H4 (cell line): Measurements from ENCODE around the gene ANGPTL7. TPM values are rescaled to one million over a fixed set of nuclear protein-coding genes. Genes with fewer than 3 reads are reported as not detected.
"Not testable (repeated sequence)": the region's sequence is repeated elsewhere in the genome, so short reads cannot be mapped to it uniquely, and the experiment has no call there.

Experiments used
- DNase-seq: peaks from one replicate; pipeline ENCODE4 v3.0.0-alpha.2; 2015; ENCODE audit warnings: low spot score
- total RNA-seq: library from RNA; depleted of rRNA; stranded (reverse); fragments of >200 nt; shearing (Covaris generic); gene quantifications from 2 replicates; pipeline ENCODE4 v1.2.3, GENCODE V29; 2014

ANGPTL7 gene
- total RNA-seq, 1 experiment from 2014 or later = not detected

GRCh38 chr1:11169202-11169601, 20.0 kb upstream of the ANGPTL7 start:
- DNase-seq = no peak

- no peak for DNase-seq
Measured at GRCh38 chr1:11170102-11170501, 19.1 kb upstream of the ANGPTL7 start.

GRCh38 chr1:11174261-11174942, 14.8 kb upstream of the ANGPTL7 start:
- no peak for DNase-seq

- no peak for DNase-seq
Measured at GRCh38 chr1:11175461-11175860, 13.7 kb upstream of the ANGPTL7 start.

- no peak for DNase-seq
Measured at GRCh38 chr1:11176081-11176706, 13.0 kb upstream of the ANGPTL7 start.

DNA sequence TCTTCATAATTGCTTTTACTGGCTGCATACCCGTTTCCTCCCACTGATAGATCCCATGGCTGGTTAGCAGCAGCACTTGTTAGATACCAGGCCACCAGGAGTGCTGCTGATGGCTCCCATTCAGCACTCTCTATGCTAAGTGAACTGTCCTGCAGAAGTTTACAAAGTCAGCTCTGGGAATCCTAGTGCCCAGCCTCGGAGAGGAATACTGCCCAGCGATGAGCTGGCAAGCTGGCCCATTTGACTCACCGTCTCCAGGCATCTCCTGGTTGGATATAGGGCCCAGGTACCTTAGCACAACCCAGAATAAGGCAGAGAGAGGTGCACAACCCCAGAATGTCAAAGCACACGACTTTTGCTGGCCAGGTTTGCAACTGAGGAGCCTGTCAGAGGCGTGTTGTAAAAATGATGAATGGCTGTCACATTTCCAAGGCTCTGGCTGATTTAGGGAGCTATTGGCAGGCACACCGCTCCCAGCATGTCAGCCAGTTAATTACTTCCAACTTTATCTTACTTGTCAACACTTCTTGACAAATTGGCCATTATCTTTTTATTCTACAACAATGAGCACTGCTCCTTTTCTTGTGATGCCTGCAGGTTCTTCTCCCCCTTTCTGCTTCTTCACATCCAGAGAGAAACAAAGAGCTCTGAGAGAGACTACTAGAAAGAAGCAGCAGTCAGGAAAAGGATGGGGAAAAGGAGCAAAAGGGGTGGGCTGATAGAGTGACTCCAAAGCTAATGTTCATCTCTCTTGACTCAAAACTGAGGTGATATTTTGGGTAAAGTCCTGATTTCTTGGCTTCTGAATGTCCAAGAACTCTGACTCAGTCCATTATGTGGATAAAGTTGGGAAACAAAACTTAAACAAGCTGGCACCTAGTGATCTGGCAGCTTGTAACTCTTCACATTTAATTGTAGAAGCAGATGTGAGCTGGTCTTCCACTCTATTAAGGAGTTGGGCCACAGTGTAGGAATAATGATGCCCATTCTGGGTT, 10.8 kb upstream of the ANGPTL7 start:
- DNase-seq = no peak

GRCh38 chr1:11179125-11179524, 10.0 kb upstream of the ANGPTL7 start:
- no peak for DNase-seq

DNA sequence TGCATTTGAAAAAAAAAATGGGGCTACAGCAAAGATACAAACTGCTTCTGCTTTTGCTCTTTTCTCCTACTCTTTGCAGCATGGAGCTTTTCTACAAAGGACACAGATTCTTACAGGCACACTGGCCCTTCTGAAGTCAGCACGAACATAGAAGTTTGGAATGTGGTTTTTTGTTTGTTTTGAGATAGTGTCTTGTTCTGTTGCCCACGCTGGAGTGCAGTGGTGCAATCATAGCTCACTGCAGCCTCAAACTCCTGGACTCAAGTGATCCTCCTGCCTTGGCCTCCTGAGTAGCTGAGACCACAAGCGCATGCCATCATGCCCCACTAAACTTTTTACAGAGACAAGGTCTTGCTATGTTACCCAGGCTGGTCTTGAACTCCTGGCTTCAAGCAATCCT, 9.4 kb upstream of the ANGPTL7 start:
- DNase-seq = not testable (repeated sequence)

- no peak for DNase-seq
Measured at GRCh38 chr1:11180342-11180744, 8.8 kb upstream of the ANGPTL7 start.

- DNase-seq = no peak
Measured at GRCh38 chr1:11182884-11183283, 6.3 kb upstream of the ANGPTL7 start.

DNA sequence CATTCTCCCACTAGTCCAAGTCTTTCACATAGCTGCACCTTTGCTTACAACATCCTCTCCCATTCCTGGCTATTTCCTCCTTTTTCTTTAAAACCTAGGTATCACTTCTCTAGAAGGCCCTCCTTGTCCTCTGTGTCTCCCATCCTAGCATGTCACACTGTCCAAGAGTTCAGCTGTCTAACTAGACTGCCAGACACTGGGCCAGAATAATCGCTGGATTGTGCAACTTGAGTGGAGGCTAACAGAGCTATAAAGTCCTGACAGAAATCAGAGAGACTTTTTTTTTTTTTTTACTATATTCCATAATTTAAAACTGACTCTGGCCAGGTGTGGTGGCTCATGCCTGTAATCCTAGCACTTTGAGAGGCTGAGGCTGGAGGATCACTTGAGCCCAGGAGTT, 4.2 kb upstream of the ANGPTL7 start:
- no peak for DNase-seq

GRCh38 chr1:11187000-11187399, 2.2 kb upstream of the ANGPTL7 start:
- no peak for DNase-seq

DNA sequence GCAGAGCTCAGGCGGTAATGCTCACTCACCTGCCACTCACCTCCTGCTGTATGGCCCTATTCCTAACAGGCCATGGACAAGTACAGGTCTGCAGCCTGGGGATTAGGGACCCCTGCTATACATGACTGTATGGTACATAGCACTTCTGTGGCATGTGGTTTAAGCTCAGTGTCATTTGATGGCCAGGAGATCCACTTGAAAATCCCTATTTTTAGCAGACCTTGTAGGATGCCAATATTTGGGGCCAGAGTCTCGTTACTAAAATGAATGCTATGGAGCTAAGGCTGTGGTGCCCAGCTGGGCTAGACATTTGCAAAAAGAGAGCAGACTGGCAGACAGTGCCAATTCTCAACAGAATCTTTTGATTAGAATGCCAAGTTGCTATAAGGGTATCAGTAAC, 1.7 kb upstream of the ANGPTL7 start:
- DNase-seq = no peak

GRCh38 chr1:11187931-11188330, 1.2 kb upstream of the ANGPTL7 start:
- no peak for DNase-seq

GRCh38 chr1:11188381-11188780, 774 bp upstream of the ANGPTL7 start:
- no peak for DNase-seq

DNA sequence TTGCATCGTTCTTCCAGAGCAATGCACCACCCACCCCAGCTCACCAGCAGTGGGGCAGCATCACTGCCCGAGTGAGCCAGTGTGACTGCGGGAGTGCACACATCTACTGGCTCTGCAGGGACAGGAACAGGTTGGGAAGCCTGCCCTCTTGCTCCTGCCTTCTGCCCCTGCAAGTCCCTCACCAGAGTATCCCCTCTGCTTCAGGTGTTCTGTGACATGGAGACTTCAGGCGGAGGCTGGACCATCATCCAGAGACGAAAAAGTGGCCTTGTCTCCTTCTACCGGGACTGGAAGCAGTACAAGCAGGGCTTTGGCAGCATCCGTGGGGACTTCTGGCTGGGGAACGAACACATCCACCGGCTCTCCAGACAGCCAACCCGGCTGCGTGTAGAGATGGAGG, 4.2 kb downstream of the ANGPTL7 start:
- no peak for DNase-seq

- DNase-seq = no peak
Measured at GRCh38 chr1:11194407-11195176, 5.4 kb downstream of the ANGPTL7 start.

DNA sequence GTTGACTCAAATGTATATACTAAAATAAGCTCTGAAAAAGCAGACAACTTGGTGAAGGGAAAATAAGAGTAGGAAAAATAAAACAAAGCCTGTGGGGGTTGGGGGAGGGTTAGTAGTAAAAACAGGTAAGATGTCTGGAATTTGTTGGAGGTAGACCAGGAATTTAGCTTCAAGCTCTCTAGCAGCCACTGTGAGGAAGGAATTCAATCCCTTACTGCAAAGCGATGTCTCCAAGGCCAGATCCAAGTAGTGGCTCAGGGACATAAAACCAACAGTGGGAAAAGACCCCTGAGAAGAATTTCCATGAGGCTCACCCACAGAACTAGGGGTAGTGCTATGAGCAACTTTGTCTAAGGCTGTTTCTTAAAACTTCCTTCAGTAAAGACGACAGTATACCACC, 7.8 kb downstream of the ANGPTL7 start:
- DNase-seq = no peak

GRCh38 chr1:11197359-11197758, 8.2 kb downstream of the ANGPTL7 start:
- no peak for DNase-seq

DNA sequence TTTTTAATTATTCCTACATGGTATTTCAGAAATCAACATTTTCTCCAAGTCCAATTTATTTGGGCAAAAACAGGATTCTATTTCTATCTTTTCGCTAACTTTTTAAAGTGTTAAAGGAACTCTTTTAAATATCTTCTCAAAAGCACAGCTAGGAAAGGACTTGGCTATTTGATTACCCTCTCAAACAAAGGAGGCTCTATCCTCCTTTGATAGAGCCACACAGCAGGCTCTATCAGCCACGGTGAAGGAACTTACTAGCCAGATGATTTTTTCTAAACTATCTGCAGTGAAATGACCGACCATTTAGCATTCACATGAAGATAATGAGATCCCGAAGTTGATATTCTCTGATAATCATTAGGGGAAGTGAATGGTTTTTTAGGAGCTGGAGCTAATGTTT, 9.1 kb downstream of the ANGPTL7 start:
- DNase-seq = no peak

- DNase-seq = no peak
Measured at GRCh38 chr1:11198851-11199594, 9.9 kb downstream of the ANGPTL7 start.
